ENCODE measurements around the gene EPM2A. TPM values are rescaled to one million over a fixed set of nuclear protein-coding genes. Genes with fewer than 3 reads are reported as not detected.

EPM2A gene
- total and polyA plus RNA-seq, 2 experiments from 2014 or later = 3.7 to 17.8 TPM

- TF ChIP-seq ZNF462 (CRISPR knock-in tag; IDR thresholded peaks at IDR 0.05) (no peak), EZH2phosphoT487 (IDR thresholded peaks at IDR 0.05; ENCODE audit: unreplicated experiment) (no peak), JUNB (IDR thresholded peaks at IDR 0.05; ENCODE audit: unreplicated experiment) (no peak), EZH2 (IDR thresholded peaks at IDR 0.05; ENCODE audit: low read depth, unreplicated experiment) (no peak)
Observed at GRCh38 chr6:145621776-145622175, 113.5 kb downstream of the EPM2A start (continued).

GRCh38 chr6:145620088-145620487 is 115.2 kb downstream of the EPM2A start:
- Mint-ChIP-seq H3K4me1 (no peaks in the 10 kb centered on the region), H3K4me3 (no peak overlapping the region), H3K36me3 (ENCODE audit: low read depth) (peaks cover 3% of the 10 kb centered on the region; the same call in 1 of the 3 replicates), H3K27me3 (ENCODE audit: insufficient read depth, low read depth, poor library complexity) (no peaks in the 10 kb centered on the region), H3K9me3 (no peaks in the 10 kb centered on the region; the same call in 1 of the 3 replicates), H3K27ac (no peak overlapping the region)
- H3F3A ChIP-seq (replicated peaks; ENCODE audit: low read depth) = no peaks in the 10 kb centered on the region
- ATAC-seq = no peak
- no peak overlapping the region for H3K27ac ChIP-seq (ENCODE audit: low read depth)
- no peaks in the 10 kb centered on the region for H3K79me2 ChIP-seq (replicated peaks; ENCODE audit: insufficient read depth)
- no peak overlapping the region for H2AFZ ChIP-seq
- no peak overlapping the region for H3K4me3 ChIP-seq
- H3K36me3 ChIP-seq (ENCODE audit: insufficient read depth) = no peaks in the 10 kb centered on the region
- no peaks in the 10 kb centered on the region for H3K27me3 ChIP-seq (ENCODE audit: insufficient read depth)
- H3K9me2 ChIP-seq (ENCODE audit: insufficient read depth) = no peaks in the 10 kb centered on the region
- DNase-seq (ENCODE audit: low spot score) = no peak
- no peaks in the 10 kb centered on the region for H4K20me1 ChIP-seq (replicated peaks; ENCODE audit: insufficient read depth)
- no peak overlapping the region for H3K4me2 ChIP-seq
- H3K4me1 ChIP-seq (ENCODE audit: insufficient read depth) = no peaks in the 10 kb centered on the region
- TF ChIP-seq ETS1 (IDR thresholded peaks at IDR 0.05) (no peak), POLR2AphosphoS5 (IDR thresholded peaks at IDR 0.05; ENCODE audit: low read depth) (no peak), ZNF331 (CRISPR knock-in tag; IDR thresholded peaks at IDR 0.05; ENCODE audit: low read depth) (no peak), EZH2phosphoT487 (IDR thresholded peaks at IDR 0.05; ENCODE audit: unreplicated experiment) (no peak), EZH2 (IDR thresholded peaks at IDR 0.05; ENCODE audit: low read depth, unreplicated experiment) (no peak), ZNF462 (CRISPR knock-in tag; IDR thresholded peaks at IDR 0.05) (no peak)
